GM12878 (cell line): ENCODE data around the gene QPRT. TPM values are rescaled to one million over a fixed set of nuclear protein-coding genes. Genes with fewer than 3 reads are reported as not detected.

Experiments used
- ATAC-seq: fragments of 200-7000 bp; cut with Tn5 transposase; 3 replicates; pipeline ENCODE4 v1.9.1; 2020; ENCODE audit warnings: mild to moderate bottlenecking, moderate library complexity
- BruUV-seq: library from RNA; stranded (reverse); fragments of 400-500 nt; replicated peaks from 2 replicates; lab custom pipeline; 2021; lab: Mats Ljungman, UMichigan
- CTCF ChIA-PET: fragments of 300-600 bp; sonication (Branson Sonifier 250); formaldehyde crosslinking; extraction: SDS; loops from one replicate; lab custom pipeline; 2021; ENCODE audit warnings: inconsistent platforms; lab: Yijun Ruan, JAX
- POLR2A ChIA-PET: fragments of 350-600 bp; formaldehyde crosslinking; extraction: SDS; loops from one replicate; lab custom pipeline; 2021; ENCODE audit warnings: inconsistent platforms; lab: Charles Lee
- RAD21 ChIA-PET: fragments of 300-600 bp; sonication (Branson Sonifier 250); formaldehyde crosslinking; loops from one replicate; lab custom pipeline; 2023; ENCODE audit warnings: antibody characterized with exemption; ENCODE audit not compliant: unreplicated experiment; lab: Charles Lee
- SMC1A ChIA-PET: fragments of 300-600 bp; sonication (Branson Sonifier 250); formaldehyde crosslinking; loops from one replicate; lab custom pipeline; 2023; ENCODE audit not compliant: unreplicated experiment, uncharacterized antibody; lab: Charles Lee
- DNase-seq: peaks from one replicate; pipeline ENCODE4 v3.0.0-alpha.2; 2011; ENCODE audit warnings: low read depth, low spot score
- FAIRE-seq: peaks from 3 replicates; lab custom pipeline; 2011; peaks lifted over from hg19 to GRCh38; lab: Jason Lieb, UNC
- H2AFZ ChIP-seq: 2 replicates; pipeline ENCODE4 v1.6.0; 2011; ENCODE audit warnings: low read depth, low read length, control low read depth; ENCODE audit not compliant: control insufficient read depth
- H3K27ac ChIP-seq: 2 replicates; pipeline ENCODE4 v1.5.1; 2011; ENCODE audit warnings: control low read depth; ENCODE audit not compliant: control insufficient read depth, insufficient read depth
- H3K27me3 ChIP-seq, 2 experiments: replicated peaks in 1 of 2; 2 replicates each; pipeline versions ENCODE4 v1.6.0 to v1.6.1; 2011; ENCODE audit warnings: low read length in 1 of 2; ENCODE audit not compliant: control insufficient read depth in 2 of 2, insufficient read depth in 2 of 2
- H3K36me3 ChIP-seq, 2 experiments: 2 replicates each; pipeline ENCODE4 v1.5.1; 2011; ENCODE audit warnings: low read length in 1 of 2; ENCODE audit not compliant: control insufficient read depth in 2 of 2, insufficient read depth in 2 of 2
- H3K4me1 ChIP-seq: 2 replicates; pipeline ENCODE4 v1.6.1; 2011; ENCODE audit warnings: mild to moderate bottlenecking, low read length, moderate library complexity, mixed read lengths; ENCODE audit not compliant: control insufficient read depth, insufficient read depth
- H3K4me2 ChIP-seq: 2 replicates; pipeline ENCODE4 v1.6.0; 2011; ENCODE audit warnings: control low read depth; ENCODE audit not compliant: control insufficient read depth, insufficient read depth
- H3K4me3 ChIP-seq: fragments of 200-600 bp; sonication (generic); 2 replicates; pipeline ENCODE4 v1.5.1; 2016
- H3K79me2 ChIP-seq: 2 replicates; pipeline ENCODE4 v1.6.0; 2011; ENCODE audit warnings: low read length; ENCODE audit not compliant: control insufficient read depth, insufficient read depth
- H3K9ac ChIP-seq: 2 replicates; pipeline ENCODE4 v1.8.0; 2011; ENCODE audit warnings: low read length, control low read depth, mixed read lengths; ENCODE audit not compliant: control insufficient read depth, insufficient read depth
- H3K9me3 ChIP-seq: replicated peaks from 3 replicates; pipeline ENCODE4 v1.5.1; 2011; ENCODE audit warnings: mild to moderate bottlenecking, low read length; ENCODE audit not compliant: control insufficient read depth, insufficient read depth
- H4K20me1 ChIP-seq: 2 replicates; pipeline ENCODE4 v1.6.0; 2011; ENCODE audit not compliant: control insufficient read depth, insufficient read depth
- BRCA1 ChIP-seq: IDR thresholded peaks from 2 replicates; pipeline ENCODE4 v1.6.1; 2011; ENCODE audit warnings: low read depth, low read length, improper control_type of control experiment
- CBX3 ChIP-seq: fragments of 200-600 bp; sonication (generic); IDR thresholded peaks from 2 replicates; pipeline ENCODE4 v1.6.1; 2016; ENCODE audit warnings: low read depth, borderline replicate concordance
- CEBPB ChIP-seq, 2 experiments: fragments of 150-350 bp in 1 of 2; IDR thresholded peaks; 2 replicates each; pipeline ENCODE4 v1.6.1; 2012 to 2014; ENCODE audit warnings: low read depth in 2 of 2, low read length in 2 of 2, borderline replicate concordance in 1 of 2, inconsistent platforms in 1 of 2
- ETV6 ChIP-seq, 2 experiments: fragments of 450-650 bp in 1 of 2; IDR thresholded peaks in 1 of 2; conservative IDR thresholded peaks in 1 of 2; 2 replicates each; pipeline ENCODE4 v1.6.1; 2014; ENCODE audit warnings: antibody characterized with exemption in 1 of 2, borderline replicate concordance in 1 of 2, low read depth in 1 of 2, mild to moderate bottlenecking in 1 of 2, moderate library complexity in 1 of 2
- HSF1 ChIP-seq: fragments of 150-350 bp; IDR thresholded peaks from 2 replicates; pipeline ENCODE4 v1.6.1; 2014; ENCODE audit warnings: mild to moderate bottlenecking, low read depth, low read length
- NR2C1 ChIP-seq: fragments of 450-650 bp; IDR thresholded peaks from 2 replicates; pipeline ENCODE4 v1.6.1; 2017; ENCODE audit warnings: antibody characterized with exemption, mild to moderate bottlenecking, moderate library complexity
- NR2F1 ChIP-seq: fragments of 450-650 bp; conservative IDR thresholded peaks from 2 replicates; pipeline ENCODE4 v1.6.1; 2017; ENCODE audit warnings: mild to moderate bottlenecking
- PAX5 ChIP-seq: IDR thresholded peaks from 2 replicates; pipeline ENCODE4 v1.6.1; 2011; ENCODE audit warnings: low read depth, low read length, borderline replicate concordance
- PML ChIP-seq: IDR thresholded peaks from 2 replicates; pipeline ENCODE4 v1.6.1; 2012; ENCODE audit warnings: low read length, inconsistent platforms
- POLR2AphosphoS2 ChIP-seq: IDR thresholded peaks from 2 replicates; pipeline ENCODE4 v1.6.1; 2011; ENCODE audit warnings: low read depth, mild to moderate bottlenecking, low read length, improper control_type of control experiment, moderate library complexity
- RB1 ChIP-seq: fragments of 450-650 bp; formaldehyde crosslinking; IDR thresholded peaks from 2 replicates; pipeline ENCODE4 v1.6.1; 2017; ENCODE audit warnings: mild to moderate bottlenecking, borderline replicate concordance
- RCOR1 ChIP-seq: conservative IDR thresholded peaks from 2 replicates; pipeline ENCODE4 v1.6.1; 2012; ENCODE audit warnings: low read depth, low read length, improper control_type of control experiment
- RELB ChIP-seq: fragments of 450-650 bp; IDR thresholded peaks from 2 replicates; pipeline ENCODE4 v1.6.1; 2017; ENCODE audit warnings: low read depth, mild to moderate bottlenecking, moderate library complexity
- SP1 ChIP-seq: IDR thresholded peaks from one replicate; pipeline ENCODE4 v1.6.1; 2011; ENCODE audit warnings: low read depth, low read length
- SRF ChIP-seq, 2 experiments: IDR thresholded peaks; 2 replicates each; pipeline ENCODE4 v1.6.1; 2011; ENCODE audit warnings: low read depth in 2 of 2, low read length in 2 of 2, mild to moderate bottlenecking in 1 of 2, moderate library complexity in 1 of 2
- STAT3 ChIP-seq: IDR thresholded peaks from 2 replicates; pipeline ENCODE4 v1.6.1; 2011; ENCODE audit warnings: low read depth, low read length, improper control_type of control experiment
- SUZ12 ChIP-seq: fragments of 200-600 bp; sonication (generic); IDR thresholded peaks from one replicate; pipeline ENCODE4 v1.6.1; 2018; ENCODE audit warnings: antibody characterized with exemption, mild to moderate bottlenecking; ENCODE audit not compliant: unreplicated experiment
- WRNIP1 ChIP-seq: IDR thresholded peaks from 2 replicates; pipeline ENCODE4 v1.6.1; 2011; ENCODE audit warnings: low read depth, low read length, improper control_type of control experiment, borderline replicate concordance
- ZNF217 ChIP-seq: fragments of 450-650 bp; IDR thresholded peaks from 2 replicates; pipeline ENCODE4 v1.6.1; 2017; ENCODE audit warnings: antibody characterized with exemption, mild to moderate bottlenecking
- WGBS: methylation state at CpG from one replicate; pipeline ENCODE4 v1.1.6; 2016; ENCODE audit warnings: low lambda C conversion rate; ENCODE audit not compliant: insufficient replicate concordance, insufficient coverage; ENCODE audit errors: missing lambda C conversion rate; 5-methylcytosine and 5-hydroxymethylcytosine counted together
- in situ Hi-C: fragments of 300-500 bp; cut with MboI; formaldehyde crosslinking; loops from 9 replicates; pipeline ENCODE4 v1.14.3; 2018; ENCODE audit warnings: mixed read lengths
- intact Hi-C: fragments of 100-400 bp; cut with micrococcal nuclease; formaldehyde crosslinking; loops from one replicate; pipeline ENCODE4 v1.14.2; 2022; ENCODE audit not compliant: unreplicated experiment
- polyA plus RNA-seq, 11 experiments: library from polyadenylated mRNA; depleted of rRNA in 4 of 11; unstranded in 6 of 11; stranded (reverse) in 5 of 11; fragments of >200 nt; fragmentation: Nextera tagmentation in 4 of 11; fragmentation: Illumina TruSeq in 1 of 11; extraction: Ambion mirVana in 4 of 11; extraction: Trizol in 1 of 11; gene quantifications; 1 replicate in 1 of 11; 2 replicates in 10 of 11; pipeline versions ENCODE4 v1.2.1 to v1.2.3, GENCODE V29; 2011 to 2016; ENCODE audit warnings: inconsistent platforms in 2 of 11, missing spikeins in 2 of 11, low read depth in 1 of 11
- total RNA-seq, 4 experiments: library from RNA; depleted of rRNA in 3 of 4; stranded (reverse); fragments of >200 nt in 3 of 4; fragmentation: Illumina TruSeq in 1 of 4; extraction: Trizol in 1 of 4; gene quantifications; 2 replicates each; pipeline versions ENCODE4 v1.2.1 to v1.2.3, GENCODE V29; 2013 to 2021

Gene QPRT
- total and polyA plus RNA-seq, 10 of the 15 experiments (the other 5 are each of a cell fraction or from before 2014, with no cell fraction given) = 2.7 to 43.0 (median 31.3) TPM

GRCh38 chr16:29745121-29745852, 66.3 kb downstream of the QPRT start (continued):
- TF ChIP-seq HSF1 (no peak), ETV6 (conservative IDR thresholded peaks at IDR 0.05 in 1 of 2, IDR thresholded peaks at IDR 0.05 in 1 of 2; ENCODE audit: borderline replicate concordance in 1 of 2, low read depth in 1 of 2) (peak in 1 of 2 experiments; percentile 45; a peak in 1 of 4 replicates), SP1 (peak; percentile 23), WRNIP1 (no peak), BRCA1 (no peak), SRF (IDR thresholded peaks at IDR 0.05; ENCODE audit: low read depth in 2 of 2, low read length in 2 of 2) (no peak), SUZ12 (no peak), CEBPB (IDR thresholded peaks at IDR 0.05; ENCODE audit: borderline replicate concordance in 1 of 2, low read depth in 2 of 2, low read length in 2 of 2) (no peak)

GRCh38 chr16:29745853-29746345, 66.9 kb downstream of the QPRT start, which contains the start of gene C16orf54:
Gene C16orf54, minus strand, starts transcription at chr16:29745990. Its CDS starts 1,039 bp downstream, at chr16:29744951.
- WGBS = under 1% methylated on average over 12 of the region's 12 CpGs
- peak within 1 kb of the TSS; percentile 93 for H3K4me2 ChIP-seq
- TF ChIP-seq NR2F1 (peak; percentile 93), PAX5 (peak; percentile 57; the same call in 1 of the 2 replicates), ZNF217 (peak; percentile 84; the same call in 1 of the 2 replicates), RB1 (no peak), POLR2AphosphoS2 (no peak), CBX3 (no peak), RELB (peak; percentile 28; the same call in 1 of the 2 replicates), NR2C1 (peak; percentile 35; the same call in 1 of the 2 replicates), RCOR1 (0 out of 2 replicates have a peak, but pooled peaks have one; percentile 26), STAT3 (no peak), PML (no peak)

More at GRCh38 chr16:29745853-29746345, 66.9 kb downstream of the QPRT start, which contains the start of gene C16orf54:
- RAD21 ChIA-PET = interaction anchor here (0.9 to 1.5 kb wide), 4 partner anchors 9 to 83 kb away, joined by 3 to 4 read pairs (median 4); no protein-coding TSS in a partner anchor
- no peaks in the 10 kb centered on the region for H3K27me3 ChIP-seq
- no peaks in the 10 kb centered on the region; the same call in 2 of the 3 replicates for H3K9me3 ChIP-seq
- ATAC-seq = peak; percentile 95
- peak within 1 kb of the TSS; percentile 62 for H3K4me3 ChIP-seq
- SMC1A ChIA-PET = interaction anchor here (0.8 to 0.9 kb wide), 3 partner anchors 8 to 44 kb away, joined by 3 to 5 read pairs (median 4); partner anchors contain the start of gene KIF22
- no peaks in the 10 kb centered on the region; the same call in 1 of the 2 replicates for H4K20me1 ChIP-seq
- no peaks in the 10 kb centered on the region; a peak in 2 of 4 replicates for H3K36me3 ChIP-seq
- H3K27ac ChIP-seq = peak within 1 kb of the TSS; percentile 90
- POLR2A ChIA-PET = interaction anchor here (0.6 to 3.4 kb wide), 7 partner anchors 9 to 154 kb away, joined by 3 to 20 read pairs (median 4); partner anchors contain the start of gene MVP
- H3K4me1 ChIP-seq = peaks cover 39% of the 10 kb centered on the region
- H3K79me2 ChIP-seq = peaks cover 10% of the 10 kb centered on the region
- BruUV-seq = no TSS peak
- CTCF ChIA-PET = interaction anchor here (0.8 to 1.3 kb wide), 3 partner anchors 16 to 70 kb away, joined by 3 to 4 read pairs (median 4); partner anchors contain the start of genes KIF22 and PAGR1
- peak within 1 kb of the TSS; percentile 84 for H2AFZ ChIP-seq
- FAIRE-seq = peak; percentile 65
- H3K9ac ChIP-seq = peak within 1 kb of the TSS; percentile 83
- in situ Hi-C loops = no loop called here
- peak; percentile 89 for DNase-seq
- intact Hi-C loops = loop anchor here (5.0 kb wide), 1 partner anchor 36 kb away; no protein-coding TSS in a partner anchor
